Measurements from ENCODE around the gene REEP3.

REEP3 gene

DNA sequence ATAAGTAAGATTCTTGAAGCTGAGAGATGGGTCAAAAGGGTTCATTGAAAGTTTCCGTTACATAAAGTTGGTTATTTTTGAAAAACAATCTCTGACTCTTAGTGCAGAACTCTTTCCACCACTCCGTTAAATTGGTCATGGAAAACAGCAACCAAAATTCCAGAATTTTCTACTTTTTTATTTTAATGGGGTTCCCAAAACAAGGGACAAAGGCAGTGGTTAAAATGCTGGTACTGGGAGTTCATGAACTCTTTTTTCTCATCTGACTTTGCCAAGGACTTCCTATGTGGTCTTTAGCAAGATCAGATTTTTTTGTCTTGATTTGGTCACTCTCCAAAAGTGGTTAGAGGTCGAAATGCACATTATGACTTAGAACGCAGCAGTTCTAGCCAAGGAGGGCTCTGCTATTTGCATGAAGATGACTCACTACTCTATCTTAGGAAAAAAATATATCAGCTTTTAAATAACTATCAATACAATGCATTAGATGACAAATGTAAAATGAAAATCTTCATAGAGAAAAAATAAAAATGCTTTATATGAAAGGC, 145.7 kb downstream of the REEP3 start:
- no peak for DNase-seq (ENCODE audit: low read depth)

GRCh38 chr10:63667596-63668480, 146.6 kb downstream of the REEP3 start:
- no peak for DNase-seq (ENCODE audit: low read depth)

DNA sequence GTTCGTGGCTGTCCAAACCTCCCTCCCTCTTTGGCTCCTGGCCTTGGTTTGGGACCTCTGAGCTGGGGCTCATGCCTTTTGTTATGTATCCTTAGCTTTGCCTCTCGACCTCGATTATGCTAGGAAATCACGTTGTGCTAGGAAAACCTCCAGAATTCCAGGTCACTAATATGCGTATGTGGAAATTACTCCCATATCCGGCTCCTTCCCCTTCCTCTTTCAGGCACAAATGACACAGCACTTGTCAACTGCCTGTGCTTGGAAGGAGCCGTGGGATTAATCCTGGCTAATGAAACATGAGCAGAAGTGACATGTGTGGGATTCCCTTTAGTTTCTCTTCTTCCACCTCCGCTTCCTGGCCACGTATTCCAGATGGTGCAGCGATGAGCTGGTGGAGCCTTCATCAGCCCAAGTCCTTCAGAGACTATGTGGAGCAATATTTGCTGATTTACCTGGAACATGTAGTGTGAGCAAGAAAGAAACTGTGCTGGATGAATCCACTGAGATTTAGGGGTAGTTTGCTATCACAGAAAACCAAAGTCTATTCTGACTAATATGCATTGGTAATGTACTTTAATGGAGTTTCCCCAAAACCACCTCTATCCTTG, 149.2 kb downstream of the REEP3 start:
- no peak for DNase-seq (ENCODE audit: low read depth)

DNA sequence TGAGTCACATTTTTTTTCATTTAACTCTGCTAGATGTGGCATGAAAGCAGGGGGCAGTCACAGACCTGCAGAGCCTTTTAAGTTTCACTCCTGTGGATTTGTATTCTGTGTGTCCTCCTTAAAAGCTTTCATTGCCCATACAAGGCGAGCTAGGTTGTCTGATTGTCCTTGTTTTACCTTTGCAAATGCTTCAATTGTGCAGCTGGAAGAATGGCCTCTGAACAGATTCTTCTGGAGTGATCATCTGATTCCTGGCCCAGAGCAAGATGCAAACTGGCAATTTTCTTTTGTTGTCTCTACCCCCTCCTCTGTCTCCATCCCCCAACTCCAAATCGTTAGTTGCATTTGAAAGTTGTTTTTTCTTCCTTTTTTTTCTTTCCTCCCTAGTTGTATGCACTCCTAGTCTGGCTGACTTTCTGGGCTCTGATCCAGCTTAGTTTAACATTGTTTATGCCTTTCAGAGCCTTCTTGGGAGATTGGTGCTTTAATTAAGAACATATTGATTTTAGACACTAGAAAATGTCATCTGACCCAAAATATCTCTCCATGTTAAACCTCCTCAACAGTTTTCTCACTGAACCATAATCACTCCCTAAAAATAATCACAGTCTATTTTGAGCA, 150.2 kb downstream of the REEP3 start:
- no peak for DNase-seq (ENCODE audit: low read depth)

DNA sequence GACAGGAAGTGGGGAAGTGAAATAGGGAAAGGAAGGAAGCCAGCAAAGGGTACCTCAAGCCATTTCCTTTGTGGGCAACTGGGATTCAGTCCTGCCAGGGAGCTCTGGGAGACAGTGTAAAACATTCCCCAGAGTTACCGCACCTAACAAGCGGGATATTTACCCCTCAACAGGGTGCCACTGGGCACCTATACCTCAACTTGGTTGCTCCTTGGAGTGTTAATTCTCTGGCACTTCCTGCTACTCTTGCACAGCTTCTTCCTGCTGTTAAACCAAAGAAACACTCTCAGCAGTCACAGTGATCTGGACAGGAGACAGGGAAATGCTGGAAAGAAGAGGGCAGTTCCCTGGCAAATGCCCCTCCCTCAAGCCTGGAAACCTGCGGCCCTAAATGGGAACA, 151.3 kb downstream of the REEP3 start:
- DNase-seq (ENCODE audit: low read depth): no peak

DNA sequence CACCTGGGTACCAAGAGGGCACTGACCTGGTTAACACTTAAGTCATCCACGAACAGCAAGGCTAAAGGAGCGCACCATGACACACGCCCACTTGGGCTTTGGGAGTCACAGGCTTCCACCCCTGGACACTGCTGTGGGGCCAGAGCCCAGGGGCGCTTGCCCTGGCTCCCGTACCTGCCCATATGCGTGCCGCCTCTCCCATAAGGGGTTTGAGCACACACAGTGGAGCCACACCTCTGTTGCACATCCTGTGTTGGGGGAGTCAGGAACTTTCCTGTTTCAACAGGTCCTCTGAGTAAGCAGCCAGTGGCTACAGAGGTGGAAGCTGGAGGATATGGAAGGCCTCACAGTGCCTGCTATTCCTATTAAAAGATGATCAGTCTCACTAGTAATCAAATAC, 152.0 kb downstream of the REEP3 start:
- DNase-seq (ENCODE audit: low read depth): no peak

GRCh38 chr10:63673846-63674245, 152.6 kb downstream of the REEP3 start:
- no peak for DNase-seq (ENCODE audit: low read depth)
